Neural cell (in vitro differentiated cells): Measurements from ENCODE around the gene APBB2. TPM values are rescaled to one million over a fixed set of nuclear protein-coding genes. Genes with fewer than 3 reads are reported as not detected.

Experiments used
- H2AFZ ChIP-seq: fragments of 200-600, 300-800 bp; sonication (generic), shearing (Covaris generic); 2 replicates; pipeline ENCODE4 v1.6.0; 2014; ENCODE audit warnings: low read depth, mild to moderate bottlenecking, antibody characterized with exemption, low read length, moderate library complexity
- H3F3A ChIP-seq: fragments of 200-600 bp; shearing (Covaris generic); 2 replicates; pipeline ENCODE4 v1.6.1; 2016; ENCODE audit warnings: mild to moderate bottlenecking, moderate library complexity, mixed read lengths, antibody characterized with exemption, low read length; ENCODE audit not compliant: insufficient read depth, poor library complexity, severe bottlenecking
- H3K27ac ChIP-seq: fragments of 200-600, 300-800 bp; sonication (generic), shearing (Covaris generic); 2 replicates; pipeline ENCODE4 v1.5.1; 2014; ENCODE audit warnings: mild to moderate bottlenecking, low read length, moderate library complexity
- H3K27me3 ChIP-seq: fragments of 300-800, 200-600 bp; sonication (generic), shearing (Covaris generic); 2 replicates; pipeline ENCODE4 v1.6.0; 2014; ENCODE audit warnings: mild to moderate bottlenecking, low read depth, low read length, moderate library complexity; ENCODE audit not compliant: insufficient read depth
- H3K36me3 ChIP-seq: fragments of 300-800, 200-600 bp; sonication (generic), shearing (Covaris generic); 2 replicates; pipeline ENCODE4 v1.5.1; 2014; ENCODE audit warnings: mild to moderate bottlenecking, antibody characterized with exemption, low read length, moderate library complexity; ENCODE audit not compliant: insufficient read depth
- H3K4me2 ChIP-seq: fragments of 300-800, 200-600 bp; sonication (generic), shearing (Covaris generic); 2 replicates; pipeline ENCODE4 v1.6.0; 2014; ENCODE audit warnings: mild to moderate bottlenecking, low read length
- H3K4me3 ChIP-seq: fragments of 300-800, 200-600 bp; sonication (generic), shearing (Covaris generic); 2 replicates; pipeline ENCODE4 v1.5.1; 2014; ENCODE audit warnings: mild to moderate bottlenecking, low read length, moderate library complexity
- H3K79me2 ChIP-seq: fragments of 200-600 bp; shearing (Covaris generic); replicated peaks from 2 replicates; pipeline ENCODE4 v1.6.0; 2014; ENCODE audit warnings: mild to moderate bottlenecking, low read length, moderate library complexity; ENCODE audit not compliant: insufficient read depth
- H3K9ac ChIP-seq: fragments of 300-800, 200-600 bp; sonication (generic), shearing (Covaris generic); 2 replicates; pipeline ENCODE4 v1.6.1; 2016; ENCODE audit warnings: mild to moderate bottlenecking, low read length, mixed read lengths
- H3K9me2 ChIP-seq: fragments of 200-600 bp; shearing (Covaris generic); 2 replicates; pipeline ENCODE4 v1.6.1; 2016; ENCODE audit warnings: mild to moderate bottlenecking, low read length, mixed read lengths; ENCODE audit not compliant: insufficient read depth
- H3K9me3 ChIP-seq: fragments of 200-600, 300-800 bp; sonication (generic), shearing (Covaris generic); 2 replicates; pipeline ENCODE4 v1.6.1; 2016; ENCODE audit warnings: mild to moderate bottlenecking, mixed run types, low read length, moderate library complexity, mixed read lengths
- H4K20me1 ChIP-seq: fragments of 200-600 bp; shearing (Covaris generic); 2 replicates; pipeline ENCODE4 v1.6.1; 2016; ENCODE audit warnings: mild to moderate bottlenecking, mixed run types; ENCODE audit not compliant: insufficient read depth
- EP300 ChIP-seq: fragments of 450-650 bp; conservative IDR thresholded peaks from 2 replicates; pipeline ENCODE4 v1.6.1; 2014; ENCODE audit warnings: antibody characterized with exemption, mild to moderate bottlenecking, moderate library complexity; ENCODE audit not compliant: poor library complexity, severe bottlenecking
- EZH2 ChIP-seq: fragments of 200-600, 300-800 bp; shearing (Covaris generic), sonication (generic); IDR thresholded peaks from 2 replicates; pipeline ENCODE4 v1.6.1; 2014; ENCODE audit warnings: antibody characterized with exemption, low read length, borderline replicate concordance, mild to moderate bottlenecking; ENCODE audit not compliant: insufficient read depth, poor library complexity, severe bottlenecking
- MXI1 ChIP-seq: fragments of 450-650 bp; conservative IDR thresholded peaks from 2 replicates; pipeline ENCODE4 v1.6.1; 2014; ENCODE audit warnings: antibody characterized with exemption, mild to moderate bottlenecking; ENCODE audit not compliant: poor library complexity, severe bottlenecking
- POLR2AphosphoS5 ChIP-seq: IDR thresholded peaks from 2 replicates; pipeline ENCODE4 v1.6.1; 2012
- RAD21 ChIP-seq: fragments of 450-650 bp; conservative IDR thresholded peaks from 2 replicates; pipeline ENCODE4 v1.6.1; 2014; ENCODE audit warnings: antibody characterized with exemption, mild to moderate bottlenecking, moderate library complexity
- SMC3 ChIP-seq: fragments of 450-650 bp; conservative IDR thresholded peaks from 2 replicates; pipeline ENCODE4 v1.6.1; 2014; ENCODE audit warnings: antibody characterized with exemption, mild to moderate bottlenecking, moderate library complexity; ENCODE audit not compliant: poor library complexity
- TAF1 ChIP-seq: IDR thresholded peaks from 2 replicates; pipeline ENCODE4 v1.6.1; 2012; ENCODE audit warnings: low read depth
- polyA plus RNA-seq: library from polyadenylated mRNA; depleted of rRNA; stranded (reverse); fragments of >200 nt; gene quantifications from 2 replicates; pipeline ENCODE4 v1.2.3, GENCODE V29; 2014
- TF ChIP-seq, protein P1 (sequence below): fragments of 450-650 bp; IDR thresholded peaks from 2 replicates; pipeline ENCODE4 v1.5.1; 2014; ENCODE audit warnings: antibody characterized with exemption, mild to moderate bottlenecking, moderate library complexity; ENCODE audit not compliant: poor library complexity, severe bottlenecking
- TF ChIP-seq, protein P2 (sequence below): IDR thresholded peaks from 2 replicates; pipeline ENCODE4 v1.6.1; 2012; ENCODE audit warnings: borderline replicate concordance

The APBB2 gene
- polyA plus RNA-seq, 1 donor from 2014 or later, result 41.9 TPM

- H3K9me3 ChIP-seq, result no peaks in the 10 kb centered on the region
- no peaks in the 10 kb centered on the region for H3K36me3 ChIP-seq
- TF ChIP-seq RAD21 (no peak), EP300 (no peak), EZH2 (no peak), MXI1 (no peak), SMC3 (no peak), POLR2AphosphoS5 (no peak), TAF1 (no peak)
- TF ChIP-seq, protein P1, sequence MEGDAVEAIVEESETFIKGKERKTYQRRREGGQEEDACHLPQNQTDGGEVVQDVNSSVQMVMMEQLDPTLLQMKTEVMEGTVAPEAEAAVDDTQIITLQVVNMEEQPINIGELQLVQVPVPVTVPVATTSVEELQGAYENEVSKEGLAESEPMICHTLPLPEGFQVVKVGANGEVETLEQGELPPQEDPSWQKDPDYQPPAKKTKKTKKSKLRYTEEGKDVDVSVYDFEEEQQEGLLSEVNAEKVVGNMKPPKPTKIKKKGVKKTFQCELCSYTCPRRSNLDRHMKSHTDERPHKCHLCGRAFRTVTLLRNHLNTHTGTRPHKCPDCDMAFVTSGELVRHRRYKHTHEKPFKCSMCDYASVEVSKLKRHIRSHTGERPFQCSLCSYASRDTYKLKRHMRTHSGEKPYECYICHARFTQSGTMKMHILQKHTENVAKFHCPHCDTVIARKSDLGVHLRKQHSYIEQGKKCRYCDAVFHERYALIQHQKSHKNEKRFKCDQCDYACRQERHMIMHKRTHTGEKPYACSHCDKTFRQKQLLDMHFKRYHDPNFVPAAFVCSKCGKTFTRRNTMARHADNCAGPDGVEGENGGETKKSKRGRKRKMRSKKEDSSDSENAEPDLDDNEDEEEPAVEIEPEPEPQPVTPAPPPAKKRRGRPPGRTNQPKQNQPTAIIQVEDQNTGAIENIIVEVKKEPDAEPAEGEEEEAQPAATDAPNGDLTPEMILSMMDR, result no peak
- TF ChIP-seq, protein P2, sequence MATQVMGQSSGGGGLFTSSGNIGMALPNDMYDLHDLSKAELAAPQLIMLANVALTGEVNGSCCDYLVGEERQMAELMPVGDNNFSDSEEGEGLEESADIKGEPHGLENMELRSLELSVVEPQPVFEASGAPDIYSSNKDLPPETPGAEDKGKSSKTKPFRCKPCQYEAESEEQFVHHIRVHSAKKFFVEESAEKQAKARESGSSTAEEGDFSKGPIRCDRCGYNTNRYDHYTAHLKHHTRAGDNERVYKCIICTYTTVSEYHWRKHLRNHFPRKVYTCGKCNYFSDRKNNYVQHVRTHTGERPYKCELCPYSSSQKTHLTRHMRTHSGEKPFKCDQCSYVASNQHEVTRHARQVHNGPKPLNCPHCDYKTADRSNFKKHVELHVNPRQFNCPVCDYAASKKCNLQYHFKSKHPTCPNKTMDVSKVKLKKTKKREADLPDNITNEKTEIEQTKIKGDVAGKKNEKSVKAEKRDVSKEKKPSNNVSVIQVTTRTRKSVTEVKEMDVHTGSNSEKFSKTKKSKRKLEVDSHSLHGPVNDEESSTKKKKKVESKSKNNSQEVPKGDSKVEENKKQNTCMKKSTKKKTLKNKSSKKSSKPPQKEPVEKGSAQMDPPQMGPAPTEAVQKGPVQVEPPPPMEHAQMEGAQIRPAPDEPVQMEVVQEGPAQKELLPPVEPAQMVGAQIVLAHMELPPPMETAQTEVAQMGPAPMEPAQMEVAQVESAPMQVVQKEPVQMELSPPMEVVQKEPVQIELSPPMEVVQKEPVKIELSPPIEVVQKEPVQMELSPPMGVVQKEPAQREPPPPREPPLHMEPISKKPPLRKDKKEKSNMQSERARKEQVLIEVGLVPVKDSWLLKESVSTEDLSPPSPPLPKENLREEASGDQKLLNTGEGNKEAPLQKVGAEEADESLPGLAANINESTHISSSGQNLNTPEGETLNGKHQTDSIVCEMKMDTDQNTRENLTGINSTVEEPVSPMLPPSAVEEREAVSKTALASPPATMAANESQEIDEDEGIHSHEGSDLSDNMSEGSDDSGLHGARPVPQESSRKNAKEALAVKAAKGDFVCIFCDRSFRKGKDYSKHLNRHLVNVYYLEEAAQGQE, result no peak
- no peaks in the 10 kb centered on the region for H3K9me2 ChIP-seq
- H3F3A ChIP-seq, result no peaks in the 10 kb centered on the region
- H3K4me2 ChIP-seq, result no peak overlapping the region
- no peak overlapping the region for H3K27ac ChIP-seq
- no peak overlapping the region for H3K4me3 ChIP-seq
- H2AFZ ChIP-seq, result no peak overlapping the region
- no peaks in the 10 kb centered on the region for H4K20me1 ChIP-seq
- no peak overlapping the region for H3K9ac ChIP-seq
- H3K27me3 ChIP-seq, result no peaks in the 10 kb centered on the region
- no peaks in the 10 kb centered on the region for H3K79me2 ChIP-seq
Measured at GRCh38 chr4:40887764-40888131, 326.6 kb downstream of the APBB2 start.

DNA sequence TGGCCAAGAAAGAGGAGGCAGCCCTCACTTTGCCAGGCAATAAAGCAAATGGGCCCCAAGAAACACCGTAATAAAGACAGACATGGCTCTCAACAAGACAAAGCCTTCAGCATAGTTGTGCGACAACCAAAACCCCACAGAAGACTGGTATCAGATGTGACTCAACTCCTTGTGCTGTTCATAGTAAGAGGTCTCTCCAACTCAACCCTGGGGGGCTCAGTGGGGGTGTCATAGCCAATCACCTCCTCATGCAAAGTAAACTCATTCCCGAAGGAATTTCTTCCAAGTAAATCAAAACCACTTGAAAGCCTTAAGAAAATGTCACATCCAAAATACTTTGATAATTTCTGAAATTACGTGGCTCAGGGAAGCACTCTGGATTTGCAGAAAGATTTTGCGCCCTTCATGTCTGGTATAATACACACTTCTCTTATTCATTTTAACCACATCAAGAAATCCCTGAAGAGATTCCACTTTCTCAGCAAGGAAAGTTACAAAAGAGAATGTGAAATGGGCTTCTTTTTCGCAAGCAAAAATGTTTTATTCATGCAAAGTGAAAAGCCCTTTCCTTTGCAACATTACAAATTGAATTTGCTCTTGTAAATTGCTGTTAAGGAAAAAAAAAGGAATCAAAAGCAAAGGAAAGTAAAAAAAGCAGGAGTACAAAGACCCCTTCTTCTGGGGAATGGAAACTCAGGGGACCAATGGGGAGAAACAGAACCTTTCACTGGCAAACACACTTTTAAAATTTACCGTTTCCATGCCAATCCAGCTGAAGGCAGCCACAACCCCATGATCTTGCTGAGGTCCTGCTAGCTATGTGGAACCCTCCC is 327.2 kb downstream of the APBB2 start:
- H3K9me2 ChIP-seq, result no peaks in the 10 kb centered on the region
- no peaks in the 10 kb centered on the region for H3K79me2 ChIP-seq
- TF ChIP-seq POLR2AphosphoS5 (no peak), EP300 (no peak), SMC3 (no peak), RAD21 (no peak), EZH2 (no peak), TAF1 (no peak), MXI1 (no peak)
- TF ChIP-seq, protein P2, result no peak
- TF ChIP-seq, protein P1, result no peak
- no peaks in the 10 kb centered on the region for H3K27me3 ChIP-seq
- H3K4me3 ChIP-seq, result no peak overlapping the region
- H2AFZ ChIP-seq, result no peak overlapping the region
- H3K9me3 ChIP-seq, result no peaks in the 10 kb centered on the region
- H3K9ac ChIP-seq, result no peak overlapping the region
- H3K27ac ChIP-seq, result no peak overlapping the region
- H3K36me3 ChIP-seq, result no peaks in the 10 kb centered on the region
- no peaks in the 10 kb centered on the region for H4K20me1 ChIP-seq
- H3K4me2 ChIP-seq, result no peak overlapping the region
- no peaks in the 10 kb centered on the region for H3F3A ChIP-seq
